ENCODE measurements around the gene SETD2. TPM values are rescaled to one million over a fixed set of nuclear protein-coding genes. Genes with fewer than 3 reads are reported as not detected.
A peak's percentile ranks its signal among the peaks of the same experiment; 100 is the strongest.

The SETD2 gene
- total RNA-seq, 1 experiment from 2014 or later: 60.8 TPM

DNA sequence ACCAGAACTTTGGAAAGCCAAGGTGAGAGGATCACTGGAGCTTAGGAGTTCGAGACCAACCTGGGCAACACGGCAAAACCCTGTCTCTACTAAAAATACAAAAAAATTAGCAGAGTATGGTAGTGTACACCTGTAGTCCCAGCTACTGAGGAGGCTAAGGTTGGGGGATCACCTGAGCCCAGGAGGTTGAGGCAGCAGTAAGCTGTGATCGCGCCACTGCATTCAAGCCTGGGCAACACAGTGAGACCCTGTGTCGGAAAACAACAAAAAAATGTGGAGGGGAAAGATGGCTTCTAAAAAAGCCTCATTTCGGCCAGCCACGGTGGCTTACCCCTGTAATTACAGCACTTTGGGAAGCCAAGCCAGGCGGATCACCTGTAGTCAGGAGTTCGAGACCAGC, 54.5 kb downstream of the SETD2 start:
- Histone ChIP-seq H4K5ac (ENCODE audit: insufficient read length, low read depth, low read length) (no peak overlapping the region), H3K56ac (ENCODE audit: insufficient read length, low read depth, low read length) (no peak overlapping the region), H2BK120ac (ENCODE audit: low read depth, low read length, poor library complexity, severe bottlenecking) (no peak overlapping the region), H2BK5ac (ENCODE audit: insufficient read length, low read length) (no peak overlapping the region), H3K18ac (ENCODE audit: insufficient read length, low read depth, low read length) (no peak overlapping the region), H2BK15ac (ENCODE audit: low read depth, low read length) (no peak overlapping the region), H3K9ac (ENCODE audit: extremely low read depth, insufficient read length, low read length) (no peak overlapping the region), H3K4me1 (ENCODE audit: insufficient read depth, low read length) (peaks cover 5% of the 10 kb centered on the region; the same call in 1 of the 2 replicates), H2BK20ac (ENCODE audit: low read depth, low read length, poor library complexity, severe bottlenecking) (no peak overlapping the region), H3K4ac (ENCODE audit: low read depth, low read length) (no peak overlapping the region), H3K79me2 (ENCODE audit: insufficient read depth, low read length) (no peaks in the 10 kb centered on the region), H2BK12ac (ENCODE audit: insufficient read length, low read depth, low read length) (no peak overlapping the region), H3K79me1 (ENCODE audit: insufficient read depth, low read depth, low read length, poor library complexity, severe bottlenecking) (no peaks in the 10 kb centered on the region), H3K14ac (ENCODE audit: insufficient read depth, low read length) (no peak overlapping the region), H3K4me2 (ENCODE audit: insufficient read depth, insufficient read length, low read length) (no peak overlapping the region), H3K27me3 (ENCODE audit: insufficient read depth, low read length) (no peaks in the 10 kb centered on the region), H2AFZ (ENCODE audit: low read length) (no peak overlapping the region), H3T11ph (ENCODE audit: low read length) (no peak overlapping the region), H2AK5ac (ENCODE audit: insufficient read length, low read length) (no peak overlapping the region), H4K91ac (ENCODE audit: insufficient read length, low read depth, low read length) (no peak overlapping the region), H3K23ac (ENCODE audit: insufficient read length, low read depth, low read length) (no peak overlapping the region), H3K27ac (ENCODE audit: insufficient read length, low read depth, low read length) (no peak overlapping the region), H4K20me1 (ENCODE audit: control insufficient read depth, insufficient read depth, insufficient read length) (no peaks in the 10 kb centered on the region), H4K8ac (replicated peaks; ENCODE audit: insufficient read length, low read depth, low read length) (no peak overlapping the region), H3K23me2 (ENCODE audit: insufficient read length, low read depth, low read length, poor library complexity, severe bottlenecking) (no peaks in the 10 kb centered on the region), H3K9me3 (ENCODE audit: control insufficient read depth, low read depth, low read length) (no peaks in the 10 kb centered on the region)
- H3K4me1 Mint-ChIP-seq: peaks cover 26 to 29% of the 10 kb centered on the region in 2 experiments
- no peaks in the 10 kb centered on the region for H3K27me3 Mint-ChIP-seq (ENCODE audit: low read depth)
- peaks cover 7 to 59% (median 45%) of the 10 kb centered on the region in 3 experiments; a peak in 6 of 7 replicates for H3K36me3 Mint-ChIP-seq (ENCODE audit: insufficient read depth in 1 of 3, low read depth in 3 of 3)
- H3K27ac Mint-ChIP-seq: peak overlapping the region; percentile 86 to 97 (median 94); a peak in 2 of 7 replicates
- H3K9me3 Mint-ChIP-seq: no peaks in the 10 kb centered on the region
- no peak for DNase-seq
- TF ChIP-seq CTCF (conservative IDR thresholded peaks at IDR 0.05): no peak
- H3K4me3 Mint-ChIP-seq: no peak overlapping the region
- no CpG with 5 or more reads among the region's 9 CpGs for WGBS (ENCODE audit: extremely low coverage, insufficient read length, low lambda C conversion rate)

All from H9 (cell line).